H1 (cell line): ENCODE results near the gene HOXB4.

Experiments used
- ATF2 ChIP-seq: IDR thresholded peaks from 2 replicates; pipeline ENCODE4 v1.6.1; 2012; ENCODE audit warnings: low read length, inconsistent platforms
- BACH1 ChIP-seq: IDR thresholded peaks from 2 replicates; pipeline ENCODE4 v1.6.1; 2012; ENCODE audit warnings: low read length, improper control_type of control experiment
- CREB1 ChIP-seq: IDR thresholded peaks from 2 replicates; pipeline ENCODE4 v1.6.1; 2012; ENCODE audit warnings: inconsistent platforms
- SIN3A ChIP-seq, 2 experiments: IDR thresholded peaks in 1 of 2; conservative IDR thresholded peaks in 1 of 2; 2 replicates each; pipeline ENCODE4 v1.6.1; 2011 to 2012; ENCODE audit warnings: low read length in 2 of 2, improper control_type of control experiment in 1 of 2, low read depth in 1 of 2, mild to moderate bottlenecking in 1 of 2
- TAF1 ChIP-seq: IDR thresholded peaks from 2 replicates; pipeline ENCODE4 v1.6.1; 2011; ENCODE audit warnings: mild to moderate bottlenecking, low read depth, low read length
- TBP ChIP-seq: IDR thresholded peaks from 2 replicates; pipeline ENCODE4 v1.6.1; 2011; ENCODE audit warnings: low read depth, low read length, improper control_type of control experiment
- ZNF274 ChIP-seq: IDR thresholded peaks from 2 replicates; pipeline ENCODE4 v1.7.0; 2012; ENCODE audit warnings: low read length, borderline replicate concordance; ENCODE audit errors: extremely low read depth

DNA sequence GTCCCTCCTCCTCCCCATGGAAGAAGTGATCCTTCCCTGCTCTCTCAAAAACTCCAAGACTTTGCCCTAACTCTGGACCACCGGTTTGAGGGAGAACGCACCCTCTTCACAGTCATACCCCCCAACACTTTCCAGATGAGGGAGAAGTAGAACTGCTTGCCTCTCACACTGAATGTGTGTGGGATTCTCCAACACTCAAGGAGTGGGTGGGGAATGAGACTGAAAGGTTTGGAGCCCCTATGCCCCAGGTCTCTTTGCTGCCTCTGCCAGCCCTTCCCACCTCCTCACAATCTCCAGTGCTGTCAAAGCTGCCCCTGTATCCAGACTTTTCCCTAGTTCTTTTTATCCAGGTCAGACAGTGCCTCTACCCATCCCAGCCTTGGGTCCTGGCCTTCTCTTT is 11.4 kb downstream of the HOXB4 start:
- no peak for TF ChIP-seq TAF1
- no peak for TF ChIP-seq SIN3A (conservative IDR thresholded peaks at IDR 0.05 in 1 of 2, IDR thresholded peaks at IDR 0.05 in 1 of 2; ENCODE audit: low read depth in 1 of 2, low read length in 2 of 2)
- no peak for TF ChIP-seq CREB1
- TF ChIP-seq BACH1: no peak
- no peak for TF ChIP-seq TBP
- no peak for TF ChIP-seq ZNF274
- no peak for TF ChIP-seq ATF2
